Cardiac muscle cell (in vitro differentiated cells and primary cell): ENCODE results near the gene MYL11. TPM values are rescaled to one million over a fixed set of nuclear protein-coding genes. Genes with fewer than 3 reads are reported as not detected.

ENCODE experiments used
- DNase-seq, 2 donors: peaks; one replicate each; pipeline versions ENCODE4 v3.0.0 to v3.0.0-alpha.2; 2010 to 2017; ENCODE audit warnings: low read depth in 1 of 2, low spot score in 1 of 2
- H3K27ac ChIP-seq: fragments of 200-600 bp; sonication (generic); 2 replicates; pipeline ENCODE4 v1.5.1; 2016
- H3K27me3 ChIP-seq: fragments of 200-600 bp; sonication (generic); 2 replicates; pipeline ENCODE4 v1.6.0; 2016; ENCODE audit warnings: control low read depth
- H3K36me3 ChIP-seq: fragments of 200-600 bp; sonication (generic); 2 replicates; pipeline ENCODE4 v1.5.1; 2016; ENCODE audit warnings: control low read depth
- H3K4me1 ChIP-seq: fragments of 200-600 bp; sonication (generic); 2 replicates; pipeline ENCODE4 v1.8.1; 2017; ENCODE audit warnings: low read depth, mild to moderate bottlenecking, mixed run types
- H3K4me3 ChIP-seq: fragments of 200-600 bp; sonication (generic); 2 replicates; pipeline ENCODE4 v1.5.1; 2016; ENCODE audit warnings: mild to moderate bottlenecking
- H3K9me3 ChIP-seq: fragments of 200-600 bp; sonication (generic); 2 replicates; pipeline ENCODE4 v1.5.1; 2017; ENCODE audit warnings: low read depth, mild to moderate bottlenecking, control low read depth
- CTCF ChIP-seq: IDR thresholded peaks from 2 replicates; pipeline ENCODE4 v1.5.1; 2012; ENCODE audit warnings: low read depth, mild to moderate bottlenecking, low read length
- polyA plus RNA-seq: library from polyadenylated mRNA; unstranded; fragments of >200 nt; fragmentation: Nextera tagmentation; extraction: Ambion mirVana; gene quantifications from 2 replicates; pipeline ENCODE4 v1.2.1, GENCODE V29; 2016
- total RNA-seq: library from RNA; depleted of rRNA; stranded (reverse); fragments of >200 nt; gene quantifications from 2 replicates; pipeline ENCODE4 v1.2.3, GENCODE V29; 2016

Gene MYL11
- total and polyA plus RNA-seq, 2 experiments from 2014 or later: 5.5 TPM; not detected in 1

- peak overlapping the region; percentile 59 for H3K4me3 ChIP-seq
- no peak for TF ChIP-seq CTCF
- H3K9me3 ChIP-seq: no peaks in the 10 kb centered on the region
- DNase-seq: no peak
- peaks cover 15% of the 10 kb centered on the region for H3K4me1 ChIP-seq
- no peaks in the 10 kb centered on the region for H3K27me3 ChIP-seq
- H3K36me3 ChIP-seq: no peaks in the 10 kb centered on the region
- H3K27ac ChIP-seq: peak overlapping the region; percentile 99
Observed at GRCh38 chr16:30399435-30400186, 25.0 kb downstream of the MYL11 start.

- H3K4me3 ChIP-seq: no peak overlapping the region
- H3K27me3 ChIP-seq: no peaks in the 10 kb centered on the region
- no peaks in the 10 kb centered on the region for H3K36me3 ChIP-seq
- peaks cover 10% of the 10 kb centered on the region for H3K4me1 ChIP-seq
- DNase-seq: no peak
- no peak for TF ChIP-seq CTCF
- no peaks in the 10 kb centered on the region for H3K9me3 ChIP-seq
- peak overlapping the region; percentile 99 for H3K27ac ChIP-seq
Observed at GRCh38 chr16:30401768-30402425, 27.3 kb downstream of the MYL11 start.

GRCh38 chr16:30406795-30407101 lies 32.1 kb downstream of the MYL11 start:
- H3K27me3 ChIP-seq: no peaks in the 10 kb centered on the region
- H3K4me1 ChIP-seq: no peaks in the 10 kb centered on the region
- H3K36me3 ChIP-seq: no peaks in the 10 kb centered on the region
- peak overlapping the region; percentile 46 for H3K4me3 ChIP-seq
- no peaks in the 10 kb centered on the region for H3K9me3 ChIP-seq
- no peak for DNase-seq
- no peak overlapping the region for H3K27ac ChIP-seq
- no peak for TF ChIP-seq CTCF

GRCh38 chr16:30407102-30407803 lies 32.7 kb downstream of the MYL11 start, which contains the start of gene ZNF771:
Gene ZNF771 (plus strand): TSS chr16:30407606. CDS start chr16:30408054, 448 bp downstream.
- no peaks in the 10 kb centered on the region for H3K36me3 ChIP-seq

More at GRCh38 chr16:30407102-30407803, 32.7 kb downstream of the MYL11 start, which contains the start of gene ZNF771:
- no peaks in the 10 kb centered on the region for H3K4me1 ChIP-seq
- peak within 1 kb of the TSS; percentile 66 for H3K27ac ChIP-seq
- peak within 1 kb of the TSS; percentile 46 for H3K4me3 ChIP-seq
- no peaks in the 10 kb centered on the region for H3K9me3 ChIP-seq
- no peak for TF ChIP-seq CTCF
- H3K27me3 ChIP-seq: no peaks in the 10 kb centered on the region
- DNase-seq: peak; percentile 92
